NCI-H1417 (cell line): ENCODE data around the gene CCT5.
"Not testable (repeated sequence)": the region's sequence is repeated elsewhere in the genome, so short reads cannot be mapped to it uniquely, and the experiment has no call there.

Source experiments
- DNase-seq, 3 experiments: peaks; one replicate each; lab custom pipeline; 2025; lab: John Stamatoyannopoulos, UW

Gene CCT5

GRCh38 chr5:10301842-10302610 lies 51.9 kb downstream of the CCT5 start:
- no peak for DNase-seq

- no peak for DNase-seq
Observed at GRCh38 chr5:10303201-10303600, 53.1 kb downstream of the CCT5 start.

GRCh38 chr5:10303699-10304170 lies 53.7 kb downstream of the CCT5 start:
- peak in 1 of 3 experiments; percentile 20 for DNase-seq

GRCh38 chr5:10304932-10305331 lies 54.9 kb downstream of the CCT5 start:
- DNase-seq, result peak in 1 of 3 experiments; percentile 28

- peak in 2 of 3 experiments; percentile 20 to 40 for DNase-seq
Observed at GRCh38 chr5:10306114-10306513, 56.0 kb downstream of the CCT5 start.

- DNase-seq, result peak; percentile 58 to 88 (median 84)
Observed at GRCh38 chr5:10306806-10307205, 56.7 kb downstream of the CCT5 start.

GRCh38 chr5:10307206-10308148 lies 57.4 kb downstream of the CCT5 start, which contains the start of gene CMBL:
CMBL (minus strand) TSS chr5:10307902; CDS start chr5:10290762, 17,140 bp downstream.
- DNase-seq, result peak; percentile 65 to 94 (median 88)

GRCh38 chr5:10308844-10309243 lies 58.8 kb downstream of the CCT5 start:
- no peak for DNase-seq

GRCh38 chr5:10310066-10310779 lies 60.1 kb downstream of the CCT5 start:
- DNase-seq, result peak in 1 of 3 experiments; percentile 60

GRCh38 chr5:10310835-10311570 lies 60.9 kb downstream of the CCT5 start:
- DNase-seq, result not testable (repeated sequence)

GRCh38 chr5:10311595-10312425 lies 61.7 kb downstream of the CCT5 start:
- DNase-seq, result no peak

GRCh38 chr5:10315201-10315600 lies 65.1 kb downstream of the CCT5 start:
- no peak for DNase-seq
